Stimulated activated CD4-positive, alpha-beta T cell treated with anti-CD3 and anti-CD28 coated beads, Interleukin-15, amount 100 ng/mL, for 24 hours (primary cell): ENCODE measurements around the gene FBXL19.
"Not testable (repeated sequence)": the region's sequence is repeated elsewhere in the genome, so short reads cannot be mapped to it uniquely, and the experiment has no call there.

Experiments
- DNase-seq: peaks from one replicate; pipeline ENCODE4 v3.0.0-alpha.2; 2020

Gene FBXL19

GRCh38 chr16:30922960-30923535, 324 bp upstream of the FBXL19 start:
- DNase-seq: peak; percentile 98

- no peak for DNase-seq
Measured at GRCh38 chr16:30924076-30924912, 922 bp downstream of the FBXL19 start.

- DNase-seq: no peak
Measured at GRCh38 chr16:30924913-30925631, 1.7 kb downstream of the FBXL19 start.

- no peak for DNase-seq
Measured at GRCh38 chr16:30925632-30925987, 2.2 kb downstream of the FBXL19 start.

- no peak for DNase-seq
Measured at GRCh38 chr16:30925995-30926811, 2.8 kb downstream of the FBXL19 start.

GRCh38 chr16:30926937-30927788, 3.8 kb downstream of the FBXL19 start:
- DNase-seq: no peak

GRCh38 chr16:30927789-30928378, 4.5 kb downstream of the FBXL19 start:
- DNase-seq: peak; percentile 61

- DNase-seq: no peak
Measured at GRCh38 chr16:30928390-30928789, 5.0 kb downstream of the FBXL19 start.

- DNase-seq: no peak
Measured at GRCh38 chr16:30929167-30929566, 5.8 kb downstream of the FBXL19 start.

GRCh38 chr16:30930160-30930571, 6.8 kb downstream of the FBXL19 start:
- no peak for DNase-seq

GRCh38 chr16:30931068-30931650, 7.8 kb downstream of the FBXL19 start:
- no peak for DNase-seq

- DNase-seq: peak; percentile 46
Measured at GRCh38 chr16:30934827-30935557, 11.6 kb downstream of the FBXL19 start.

GRCh38 chr16:30937692-30938091, 14.3 kb downstream of the FBXL19 start:
- DNase-seq: no peak

- not testable (repeated sequence) for DNase-seq
Measured at GRCh38 chr16:30939571-30939970, 16.2 kb downstream of the FBXL19 start.

- peak; percentile 78 for DNase-seq
Measured at GRCh38 chr16:30941600-30942425, 18.4 kb downstream of the FBXL19 start.

- DNase-seq: no peak
Measured at GRCh38 chr16:30942426-30942806, 19.0 kb downstream of the FBXL19 start.

- DNase-seq: no peak
Measured at GRCh38 chr16:30944352-30944751, 21.0 kb downstream of the FBXL19 start.

GRCh38 chr16:30946671-30947540, 23.5 kb downstream of the FBXL19 start:
- DNase-seq: no peak

GRCh38 chr16:30947541-30947858, 24.1 kb downstream of the FBXL19 start:
- no peak for DNase-seq
